ENCODE results near the gene EGLN1. TPM values are rescaled to one million over a fixed set of nuclear protein-coding genes. Genes with fewer than 3 reads are reported as not detected.

Gene EGLN1
- total RNA-seq, 2 experiments from 2014 or later, result 19.0 to 36.6 TPM

DNA sequence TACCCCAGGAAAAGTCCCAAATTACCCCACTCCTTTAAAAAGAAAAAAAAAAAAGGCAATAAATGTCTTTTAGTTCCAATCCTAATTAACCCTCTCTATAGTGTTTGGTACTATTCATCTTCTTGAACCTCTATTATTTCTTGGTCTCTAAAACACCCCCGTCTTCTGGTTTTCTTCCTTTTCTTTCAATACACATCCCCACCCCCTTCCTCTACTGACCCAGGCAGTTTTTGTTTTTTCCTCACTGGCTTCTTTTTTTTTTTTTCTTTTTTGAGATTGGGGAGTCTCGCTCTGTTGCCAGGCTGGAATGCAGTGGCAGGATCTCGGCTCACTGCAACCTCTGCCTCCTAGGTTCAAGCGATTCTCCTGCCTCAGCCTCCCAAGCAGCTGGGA is 26.1 kb downstream of the EGLN1 start:
- H3K9me2 ChIP-seq (ENCODE audit: insufficient read depth, low read length), result no peaks in the 10 kb centered on the region
- POLR2A ChIA-PET, result no interaction called here
- no peak overlapping the region for H3K27ac ChIP-seq (ENCODE audit: low read depth, low read length, poor library complexity, severe bottlenecking)
- no TSS peak for BruUV-seq (replicated peaks)
- peaks cover 5% of the 10 kb centered on the region; the same call in 1 of the 2 replicates for H3K79me2 ChIP-seq (ENCODE audit: insufficient read depth, low read depth, low read length)
- no peaks in the 10 kb centered on the region for H3K4me1 ChIP-seq (ENCODE audit: insufficient read depth, low read length, poor library complexity, severe bottlenecking)
- no peak for DNase-seq (ENCODE audit: low spot score)
- intact Hi-C loops (cut with micrococcal nuclease; ENCODE audit: unreplicated experiment), result no loop called here
- H4K20me1 ChIP-seq (ENCODE audit: insufficient read depth, low read length), result 0 out of 2 replicates have a peak, but pooled peaks cover 4% of the 10 kb centered on the region
- H3K9me3 ChIP-seq (ENCODE audit: low read length), result no peaks in the 10 kb centered on the region
- TF ChIP-seq, protein P1, sequence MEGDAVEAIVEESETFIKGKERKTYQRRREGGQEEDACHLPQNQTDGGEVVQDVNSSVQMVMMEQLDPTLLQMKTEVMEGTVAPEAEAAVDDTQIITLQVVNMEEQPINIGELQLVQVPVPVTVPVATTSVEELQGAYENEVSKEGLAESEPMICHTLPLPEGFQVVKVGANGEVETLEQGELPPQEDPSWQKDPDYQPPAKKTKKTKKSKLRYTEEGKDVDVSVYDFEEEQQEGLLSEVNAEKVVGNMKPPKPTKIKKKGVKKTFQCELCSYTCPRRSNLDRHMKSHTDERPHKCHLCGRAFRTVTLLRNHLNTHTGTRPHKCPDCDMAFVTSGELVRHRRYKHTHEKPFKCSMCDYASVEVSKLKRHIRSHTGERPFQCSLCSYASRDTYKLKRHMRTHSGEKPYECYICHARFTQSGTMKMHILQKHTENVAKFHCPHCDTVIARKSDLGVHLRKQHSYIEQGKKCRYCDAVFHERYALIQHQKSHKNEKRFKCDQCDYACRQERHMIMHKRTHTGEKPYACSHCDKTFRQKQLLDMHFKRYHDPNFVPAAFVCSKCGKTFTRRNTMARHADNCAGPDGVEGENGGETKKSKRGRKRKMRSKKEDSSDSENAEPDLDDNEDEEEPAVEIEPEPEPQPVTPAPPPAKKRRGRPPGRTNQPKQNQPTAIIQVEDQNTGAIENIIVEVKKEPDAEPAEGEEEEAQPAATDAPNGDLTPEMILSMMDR (conservative IDR thresholded peaks at IDR 0.05; ENCODE audit: low read length), result no peak
- TF ChIP-seq EZH2phosphoT487 (IDR thresholded peaks at IDR 0.05; ENCODE audit: borderline replicate concordance, low read depth, low read length), result no peak
- H3K36me3 ChIP-seq (ENCODE audit: insufficient read depth, low read length), result no peaks in the 10 kb centered on the region
- no peak overlapping the region for H2AFZ ChIP-seq (ENCODE audit: low read length)
- CTCF ChIA-PET (ENCODE audit: unreplicated experiment), result no interaction called here
- no peak overlapping the region for H3K4me3 ChIP-seq (ENCODE audit: low read depth, low read length, poor library complexity, severe bottlenecking)
- no peak overlapping the region for H3K4me2 ChIP-seq (ENCODE audit: low read length)

DNA sequence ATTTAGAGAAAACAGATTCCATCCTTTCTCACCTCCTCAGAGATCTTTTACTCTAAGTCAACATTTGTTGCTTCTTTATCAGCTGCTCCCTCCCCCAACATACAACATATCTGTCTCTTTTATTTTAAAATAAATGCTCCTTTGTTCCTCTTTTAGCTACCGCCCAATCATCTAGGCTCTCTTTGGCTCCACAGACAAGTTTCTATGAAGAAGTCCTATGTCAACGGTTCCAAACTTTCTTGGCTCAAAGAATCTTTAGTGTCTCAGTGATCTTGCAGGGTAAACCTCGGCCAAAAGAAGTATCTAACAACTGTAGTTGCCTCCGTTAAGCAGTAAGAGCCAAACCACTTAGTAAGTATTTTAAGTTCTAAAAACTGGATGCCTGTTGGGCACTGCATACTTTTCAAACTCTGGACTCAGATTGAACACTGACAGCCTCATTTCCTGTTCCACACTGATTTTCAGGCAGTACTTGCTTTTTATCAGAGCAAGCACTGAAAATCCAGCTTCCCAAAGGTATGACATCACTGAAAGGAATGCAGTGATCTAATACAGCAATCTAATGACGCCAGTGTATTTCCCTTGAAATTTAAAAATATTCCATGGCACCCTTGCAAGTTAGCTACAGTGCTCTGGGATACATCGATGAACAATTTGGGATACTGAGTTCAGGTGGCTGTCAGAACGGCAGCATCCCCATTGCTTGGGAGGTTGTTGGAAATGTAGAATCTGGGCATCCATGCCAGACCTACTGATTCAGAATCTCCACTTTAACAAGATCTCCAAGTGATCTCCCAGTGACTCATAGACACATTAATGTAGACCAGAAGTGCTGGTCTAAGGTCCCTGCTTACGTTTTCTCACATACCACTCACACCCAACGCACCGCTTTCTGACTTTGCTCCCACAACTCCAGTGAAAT is 26.8 kb downstream of the EGLN1 start:
- CTCF ChIA-PET (ENCODE audit: unreplicated experiment), result no interaction called here
- BruUV-seq (replicated peaks), result no TSS peak
- Histone ChIP-seq H4K20me1 (ENCODE audit: insufficient read depth, low read length) (0 out of 2 replicates have a peak, but pooled peaks cover 4% of the 10 kb centered on the region), H3K4me2 (ENCODE audit: low read length) (no peak overlapping the region), H3K4me1 (ENCODE audit: insufficient read depth, low read length, poor library complexity, severe bottlenecking) (no peaks in the 10 kb centered on the region), H3K9me3 (ENCODE audit: low read length) (no peaks in the 10 kb centered on the region), H3K9me2 (ENCODE audit: insufficient read depth, low read length) (no peaks in the 10 kb centered on the region), H2AFZ (ENCODE audit: low read length) (no peak overlapping the region), H3K79me2 (ENCODE audit: insufficient read depth, low read depth, low read length) (peaks cover 5% of the 10 kb centered on the region; the same call in 1 of the 2 replicates), H3K4me3 (ENCODE audit: low read depth, low read length, poor library complexity, severe bottlenecking) (no peak overlapping the region), H3K27ac (ENCODE audit: low read depth, low read length, poor library complexity, severe bottlenecking) (no peak overlapping the region), H3K36me3 (ENCODE audit: insufficient read depth, low read length) (no peaks in the 10 kb centered on the region)
- intact Hi-C loops (cut with micrococcal nuclease; ENCODE audit: unreplicated experiment), result no loop called here
- POLR2A ChIA-PET, result interaction anchor here (0.6 to 1.0 kb wide), 2 partner anchors 23 to 101 kb away, joined by 3 to 4 read pairs; no protein-coding TSS in a partner anchor
- no peak for DNase-seq (ENCODE audit: low spot score)
- TF ChIP-seq EZH2phosphoT487 (IDR thresholded peaks at IDR 0.05; ENCODE audit: borderline replicate concordance, low read depth, low read length), result no peak
- TF ChIP-seq, protein P1 (conservative IDR thresholded peaks at IDR 0.05; ENCODE audit: low read length), result no peak

DNA sequence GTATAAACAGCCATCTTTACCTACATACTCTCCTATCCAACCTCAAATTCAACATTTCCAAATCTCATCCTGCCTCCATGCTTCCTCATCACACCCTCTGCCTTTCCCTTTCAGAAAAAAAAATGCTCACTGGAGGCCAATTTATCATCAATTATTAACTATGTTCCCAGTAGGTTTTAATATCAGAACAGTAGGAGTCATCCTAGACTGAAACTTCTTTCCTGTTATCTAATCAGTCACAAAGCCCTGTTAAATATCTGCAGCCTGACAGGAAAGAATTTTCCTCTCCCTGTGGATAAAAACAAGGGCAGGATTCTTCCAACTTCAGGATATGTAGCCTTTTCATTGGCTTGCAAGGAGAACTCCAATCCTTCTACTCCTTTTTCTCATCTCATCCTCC is 28.4 kb downstream of the EGLN1 start:
- Histone ChIP-seq H3K27ac (ENCODE audit: low read depth, low read length, poor library complexity, severe bottlenecking) (no peak overlapping the region), H3K4me3 (ENCODE audit: low read depth, low read length, poor library complexity, severe bottlenecking) (no peak overlapping the region), H3K9me3 (ENCODE audit: low read length) (no peaks in the 10 kb centered on the region), H3K4me2 (ENCODE audit: low read length) (no peak overlapping the region), H3K4me1 (ENCODE audit: insufficient read depth, low read length, poor library complexity, severe bottlenecking) (no peaks in the 10 kb centered on the region), H2AFZ (ENCODE audit: low read length) (no peak overlapping the region), H4K20me1 (ENCODE audit: insufficient read depth, low read length) (no peaks in the 10 kb centered on the region), H3K79me2 (ENCODE audit: insufficient read depth, low read depth, low read length) (peaks cover 5% of the 10 kb centered on the region; the same call in 1 of the 2 replicates), H3K36me3 (ENCODE audit: insufficient read depth, low read length) (no peaks in the 10 kb centered on the region; the same call in 1 of the 2 replicates), H3K9me2 (ENCODE audit: insufficient read depth, low read length) (no peaks in the 10 kb centered on the region)
- BruUV-seq (replicated peaks), result TSS peak; percentile 17
- no peak for TF ChIP-seq EZH2phosphoT487 (IDR thresholded peaks at IDR 0.05; ENCODE audit: borderline replicate concordance, low read depth, low read length)
- TF ChIP-seq, protein P1 (conservative IDR thresholded peaks at IDR 0.05; ENCODE audit: low read length), result no peak
- CTCF ChIA-PET (ENCODE audit: unreplicated experiment), result no interaction called here
- intact Hi-C loops (cut with micrococcal nuclease; ENCODE audit: unreplicated experiment), result no loop called here
- POLR2A ChIA-PET, result interaction anchor here (0.8 to 1.6 kb wide), 2 partner anchors 19 to 166 kb away, joined by 4 to 5 read pairs; no protein-coding TSS in a partner anchor
- no peak for DNase-seq (ENCODE audit: low spot score)
